GM12878 (cell line): ENCODE results near the gene C16orf92. TPM values are rescaled to one million over a fixed set of nuclear protein-coding genes. Genes with fewer than 3 reads are reported as not detected.
A peak's percentile ranks its signal among the peaks of the same experiment; 100 is the strongest.

Experiments used
- BRCA1 ChIP-seq: IDR thresholded peaks from 2 replicates; pipeline ENCODE4 v1.6.1; 2011; ENCODE audit warnings: low read depth, low read length, improper control_type of control experiment
- CREM ChIP-seq: IDR thresholded peaks from 2 replicates; pipeline ENCODE4 v1.6.1; 2014; ENCODE audit warnings: antibody characterized with exemption, low read depth
- EP300 ChIP-seq, 2 experiments: fragments of 150-350 bp in 1 of 2; IDR thresholded peaks; 2 replicates each; pipeline ENCODE4 v1.6.1; 2011 to 2012; ENCODE audit warnings: low read depth in 2 of 2, low read length in 2 of 2, borderline replicate concordance in 1 of 2, improper control_type of control experiment in 1 of 2, inconsistent platforms in 1 of 2; ENCODE audit not compliant: control insufficient read depth in 1 of 2
- EZH2 ChIP-seq: IDR thresholded peaks from 2 replicates; pipeline ENCODE4 v1.6.1; 2012; ENCODE audit warnings: low read depth, mild to moderate bottlenecking, control low read depth, inconsistent platforms, low read length, borderline replicate concordance; ENCODE audit not compliant: control insufficient read depth
- FOS ChIP-seq: IDR thresholded peaks from 3 replicates; pipeline ENCODE4 v1.6.1; 2011; ENCODE audit warnings: borderline replicate concordance; ENCODE audit not compliant: insufficient read length; ENCODE audit errors: extremely low read depth
- GATAD2B ChIP-seq: fragments of 450-650 bp; conservative IDR thresholded peaks from 2 replicates; pipeline ENCODE4 v1.6.1; 2017; ENCODE audit warnings: low read depth, mild to moderate bottlenecking, moderate library complexity
- HCFC1 ChIP-seq: fragments of 150-350 bp; IDR thresholded peaks from 2 replicates; pipeline ENCODE4 v1.6.1; 2014; ENCODE audit warnings: low read length
- IKZF2 ChIP-seq, 2 experiments: fragments of 450-650 bp; IDR thresholded peaks; 2 replicates each; pipeline ENCODE4 v1.6.1; 2017; ENCODE audit warnings: mild to moderate bottlenecking in 2 of 2, moderate library complexity in 2 of 2
- JUND ChIP-seq: IDR thresholded peaks from 2 replicates; pipeline ENCODE4 v1.6.1; 2012; ENCODE audit warnings: low read depth, mild to moderate bottlenecking, low read length, improper control_type of control experiment, moderate library complexity
- LARP7 ChIP-seq: fragments of 450-650 bp; IDR thresholded peaks from 2 replicates; pipeline ENCODE4 v1.6.1; 2017; ENCODE audit warnings: mild to moderate bottlenecking
- MEF2A ChIP-seq: IDR thresholded peaks from 2 replicates; pipeline ENCODE4 v1.6.1; 2011; ENCODE audit warnings: low read depth, mild to moderate bottlenecking, low read length, moderate library complexity; ENCODE audit not compliant: insufficient read depth
- MTA2 ChIP-seq: fragments of 450-650 bp; IDR thresholded peaks from 2 replicates; pipeline ENCODE4 v1.6.1; 2016; ENCODE audit warnings: low read depth, mild to moderate bottlenecking, moderate library complexity
- NR2C1 ChIP-seq: fragments of 450-650 bp; IDR thresholded peaks from 2 replicates; pipeline ENCODE4 v1.6.1; 2017; ENCODE audit warnings: antibody characterized with exemption, mild to moderate bottlenecking, moderate library complexity
- RELA ChIP-seq: fragments of 450-650 bp; IDR thresholded peaks from 2 replicates; pipeline ENCODE4 v1.8.0; 2014; ENCODE audit warnings: borderline replicate concordance; ENCODE audit not compliant: partially characterized antibody
- RFX5 ChIP-seq: IDR thresholded peaks from 2 replicates; pipeline ENCODE4 v1.6.1; 2011; ENCODE audit warnings: low read depth, low read length, improper control_type of control experiment
- RUNX3 ChIP-seq: IDR thresholded peaks from 2 replicates; pipeline ENCODE4 v1.6.1; 2012; ENCODE audit warnings: low read length, inconsistent platforms
- SMAD5 ChIP-seq: IDR thresholded peaks from 2 replicates; pipeline ENCODE4 v1.6.1; 2016; ENCODE audit warnings: antibody characterized with exemption, low read depth
- SMARCA5 ChIP-seq: fragments of 450-650 bp; IDR thresholded peaks from 2 replicates; pipeline ENCODE4 v1.6.1; 2017; ENCODE audit warnings: mild to moderate bottlenecking
- TCF7 ChIP-seq: IDR thresholded peaks from 2 replicates; pipeline ENCODE4 v1.6.1; 2014; ENCODE audit warnings: antibody characterized with exemption, borderline replicate concordance
- ZNF207 ChIP-seq: fragments of 450-650 bp; IDR thresholded peaks from 2 replicates; pipeline ENCODE4 v1.6.1; 2014; ENCODE audit warnings: antibody characterized with exemption, mild to moderate bottlenecking, borderline replicate concordance
- polyA plus RNA-seq, 11 experiments: library from polyadenylated mRNA; depleted of rRNA in 4 of 11; unstranded in 6 of 11; stranded (reverse) in 5 of 11; fragments of >200 nt; fragmentation: Nextera tagmentation in 4 of 11; fragmentation: Illumina TruSeq in 1 of 11; extraction: Ambion mirVana in 4 of 11; extraction: Trizol in 1 of 11; gene quantifications; 1 replicate in 1 of 11; 2 replicates in 10 of 11; pipeline versions ENCODE4 v1.2.1 to v1.2.3, GENCODE V29; 2011 to 2016; ENCODE audit warnings: inconsistent platforms in 2 of 11, missing spikeins in 2 of 11, low read depth in 1 of 11
- total RNA-seq, 4 experiments: library from RNA; depleted of rRNA in 3 of 4; stranded (reverse); fragments of >200 nt in 3 of 4; fragmentation: Illumina TruSeq in 1 of 4; extraction: Trizol in 1 of 4; gene quantifications; 2 replicates each; pipeline versions ENCODE4 v1.2.1 to v1.2.3, GENCODE V29; 2013 to 2021
- TF ChIP-seq, protein P1 (sequence below): IDR thresholded peaks from 2 replicates; pipeline ENCODE4 v1.6.1; 2011; ENCODE audit warnings: low read depth, low read length, improper control_type of control experiment, borderline replicate concordance
- TF ChIP-seq, protein P2 (sequence below): fragments of 450-650 bp; IDR thresholded peaks from 2 replicates; pipeline ENCODE4 v1.6.1; 2017; ENCODE audit warnings: mild to moderate bottlenecking, moderate library complexity
- TF ChIP-seq, protein P3 (sequence below): fragments of 150-350 bp; IDR thresholded peaks from 2 replicates; pipeline ENCODE4 v1.6.1; 2014; ENCODE audit warnings: mild to moderate bottlenecking, low read depth, low read length

C16orf92 gene
- total and polyA plus RNA-seq, 10 of the 15 experiments (the other 5 are each of a cell fraction or from before 2014, with no cell fraction given): not detected

DNA sequence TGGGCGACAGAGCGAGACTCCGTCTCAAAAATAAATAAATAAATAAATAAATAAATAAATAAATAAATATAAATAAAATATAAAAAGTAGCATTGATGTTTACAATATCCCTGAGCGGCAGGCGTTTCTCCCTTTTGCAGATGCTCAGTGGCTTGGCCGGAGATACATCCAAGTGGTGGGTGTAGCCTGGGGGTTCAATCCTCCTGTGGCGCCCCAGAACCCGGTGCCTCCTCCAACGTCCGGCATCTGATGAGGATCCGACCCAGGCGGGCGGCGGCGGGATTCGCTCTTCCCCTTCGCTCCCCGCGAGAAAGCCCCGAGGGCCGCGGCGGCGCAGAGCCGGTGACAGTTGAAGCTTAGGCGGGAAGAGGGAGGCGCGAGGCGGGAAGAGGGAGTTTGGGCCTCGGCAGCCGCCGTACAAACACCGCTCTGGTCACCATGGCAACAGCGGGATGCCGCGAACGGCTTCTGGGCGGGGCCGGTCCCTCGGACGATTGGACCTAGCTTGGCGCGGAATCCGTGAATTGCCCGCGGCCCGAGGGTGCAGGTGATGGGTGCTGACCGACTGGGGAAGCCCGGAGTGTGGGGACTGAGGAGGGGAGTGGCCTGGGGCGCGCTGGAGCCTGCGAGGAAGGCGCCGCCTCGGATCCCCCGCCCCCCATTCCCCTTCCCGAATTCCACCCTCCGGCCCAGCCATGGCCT, 29.8 kb downstream of the C16orf92 start (continued):
- TF ChIP-seq LARP7: peak; percentile 90
- TF ChIP-seq RELA: peak; percentile 59
- no peak for TF ChIP-seq ZNF207
- 0 out of 2 replicates have a peak, but pooled peaks have one; percentile 18 for TF ChIP-seq CREM
- 0 out of 2 replicates have a peak, but pooled peaks have one; percentile 11 for TF ChIP-seq SMARCA5
- TF ChIP-seq, protein P1, sequence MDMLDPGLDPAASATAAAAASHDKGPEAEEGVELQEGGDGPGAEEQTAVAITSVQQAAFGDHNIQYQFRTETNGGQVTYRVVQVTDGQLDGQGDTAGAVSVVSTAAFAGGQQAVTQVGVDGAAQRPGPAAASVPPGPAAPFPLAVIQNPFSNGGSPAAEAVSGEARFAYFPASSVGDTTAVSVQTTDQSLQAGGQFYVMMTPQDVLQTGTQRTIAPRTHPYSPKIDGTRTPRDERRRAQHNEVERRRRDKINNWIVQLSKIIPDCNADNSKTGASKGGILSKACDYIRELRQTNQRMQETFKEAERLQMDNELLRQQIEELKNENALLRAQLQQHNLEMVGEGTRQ: no peak
- TF ChIP-seq IKZF2 (IDR thresholded peaks at IDR 0.05): peak; percentile 62 to 65; a peak in 3 of 4 replicates
- TF ChIP-seq JUND: 0 out of 2 replicates have a peak, but pooled peaks have one; percentile 7
- TF ChIP-seq, protein P2, sequence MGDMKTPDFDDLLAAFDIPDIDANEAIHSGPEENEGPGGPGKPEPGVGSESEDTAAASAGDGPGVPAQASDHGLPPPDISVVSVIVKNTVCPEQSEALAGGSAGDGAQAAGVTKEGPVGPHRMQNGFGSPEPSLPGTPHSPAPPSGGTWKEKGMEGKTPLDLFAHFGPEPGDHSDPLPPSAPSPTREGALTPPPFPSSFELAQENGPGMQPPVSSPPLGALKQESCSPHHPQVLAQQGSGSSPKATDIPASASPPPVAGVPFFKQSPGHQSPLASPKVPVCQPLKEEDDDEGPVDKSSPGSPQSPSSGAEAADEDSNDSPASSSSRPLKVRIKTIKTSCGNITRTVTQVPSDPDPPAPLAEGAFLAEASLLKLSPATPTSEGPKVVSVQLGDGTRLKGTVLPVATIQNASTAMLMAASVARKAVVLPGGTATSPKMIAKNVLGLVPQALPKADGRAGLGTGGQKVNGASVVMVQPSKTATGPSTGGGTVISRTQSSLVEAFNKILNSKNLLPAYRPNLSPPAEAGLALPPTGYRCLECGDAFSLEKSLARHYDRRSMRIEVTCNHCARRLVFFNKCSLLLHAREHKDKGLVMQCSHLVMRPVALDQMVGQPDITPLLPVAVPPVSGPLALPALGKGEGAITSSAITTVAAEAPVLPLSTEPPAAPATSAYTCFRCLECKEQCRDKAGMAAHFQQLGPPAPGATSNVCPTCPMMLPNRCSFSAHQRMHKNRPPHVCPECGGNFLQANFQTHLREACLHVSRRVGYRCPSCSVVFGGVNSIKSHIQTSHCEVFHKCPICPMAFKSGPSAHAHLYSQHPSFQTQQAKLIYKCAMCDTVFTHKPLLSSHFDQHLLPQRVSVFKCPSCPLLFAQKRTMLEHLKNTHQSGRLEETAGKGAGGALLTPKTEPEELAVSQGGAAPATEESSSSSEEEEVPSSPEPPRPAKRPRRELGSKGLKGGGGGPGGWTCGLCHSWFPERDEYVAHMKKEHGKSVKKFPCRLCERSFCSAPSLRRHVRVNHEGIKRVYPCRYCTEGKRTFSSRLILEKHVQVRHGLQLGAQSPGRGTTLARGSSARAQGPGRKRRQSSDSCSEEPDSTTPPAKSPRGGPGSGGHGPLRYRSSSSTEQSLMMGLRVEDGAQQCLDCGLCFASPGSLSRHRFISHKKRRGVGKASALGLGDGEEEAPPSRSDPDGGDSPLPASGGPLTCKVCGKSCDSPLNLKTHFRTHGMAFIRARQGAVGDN: no peak
- TF ChIP-seq, protein P3, sequence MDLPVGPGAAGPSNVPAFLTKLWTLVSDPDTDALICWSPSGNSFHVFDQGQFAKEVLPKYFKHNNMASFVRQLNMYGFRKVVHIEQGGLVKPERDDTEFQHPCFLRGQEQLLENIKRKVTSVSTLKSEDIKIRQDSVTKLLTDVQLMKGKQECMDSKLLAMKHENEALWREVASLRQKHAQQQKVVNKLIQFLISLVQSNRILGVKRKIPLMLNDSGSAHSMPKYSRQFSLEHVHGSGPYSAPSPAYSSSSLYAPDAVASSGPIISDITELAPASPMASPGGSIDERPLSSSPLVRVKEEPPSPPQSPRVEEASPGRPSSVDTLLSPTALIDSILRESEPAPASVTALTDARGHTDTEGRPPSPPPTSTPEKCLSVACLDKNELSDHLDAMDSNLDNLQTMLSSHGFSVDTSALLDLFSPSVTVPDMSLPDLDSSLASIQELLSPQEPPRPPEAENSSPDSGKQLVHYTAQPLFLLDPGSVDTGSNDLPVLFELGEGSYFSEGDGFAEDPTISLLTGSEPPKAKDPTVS: no peak
- TF ChIP-seq GATAD2B: peak; percentile 56; the same call in 1 of the 2 replicates
- TF ChIP-seq MTA2: no peak
- TF ChIP-seq EZH2: no peak
- peak; percentile 67 for TF ChIP-seq HCFC1
- no peak; the same call in 1 of the 2 replicates for TF ChIP-seq BRCA1
- no peak for TF ChIP-seq SMAD5
- TF ChIP-seq EP300 (IDR thresholded peaks at IDR 0.05; ENCODE audit: borderline replicate concordance in 1 of 2, control insufficient read depth in 1 of 2, low read depth in 2 of 2, low read length in 2 of 2): peak in 1 of 2 experiments; percentile 49; a peak in 1 of 4 replicates
- TF ChIP-seq FOS: no peak
- peak; percentile 57 for TF ChIP-seq RUNX3
- TF ChIP-seq NR2C1: no peak
- TF ChIP-seq RFX5: peak; percentile 47; the same call in 1 of the 2 replicates
- TF ChIP-seq TCF7: no peak
- 0 out of 2 replicates have a peak, but pooled peaks have one; percentile 39 for TF ChIP-seq MEF2A
